Testis (tissue), 3 donors: ENCODE measurements around the gene CYP4F22. TPM values are rescaled to one million over a fixed set of nuclear protein-coding genes. Genes with fewer than 3 reads are reported as not detected.

Source experiments
- DNase-seq: peaks from one replicate; pipeline ENCODE4 v3.0.0-alpha.2; 2019
- H3K27ac ChIP-seq, 2 donors: fragments of 200-600 bp; sonication (generic); one replicate each; pipeline ENCODE4 v1.5.1; 2019
- H3K27me3 ChIP-seq: fragments of 200-600 bp; sonication (generic); one replicate; pipeline ENCODE4 v1.5.1; 2019
- H3K36me3 ChIP-seq: fragments of 200-600 bp; sonication (generic); one replicate; pipeline ENCODE4 v1.5.1; 2017; ENCODE audit warnings: low read depth; ENCODE audit errors: missing control alignments
- H3K4me1 ChIP-seq: fragments of 200-600 bp; sonication (generic); one replicate; pipeline ENCODE4 v1.5.1; 2019
- H3K4me3 ChIP-seq, 2 donors: fragments of 200-600 bp; sonication (generic); one replicate each; pipeline ENCODE4 v1.5.1; 2017 to 2019
- H3K9me3 ChIP-seq: fragments of 200-600 bp; sonication (generic); one replicate; pipeline ENCODE4 v1.5.1; 2017
- CTCF ChIP-seq, 3 experiments: fragments of 450-650 bp in 2 of 3; fragments of 200-600 bp in 1 of 3; sonication (generic) in 1 of 3; IDR thresholded peaks; one replicate each; pipeline ENCODE4 v1.5.1; 2016 to 2019; ENCODE audit warnings: antibody characterized with exemption in 3 of 3, mild to moderate bottlenecking in 2 of 3, moderate library complexity in 1 of 3
- POLR2A ChIP-seq: fragments of 450-650 bp; IDR thresholded peaks from one replicate; pipeline ENCODE4 v1.6.1; 2017; ENCODE audit warnings: antibody characterized with exemption, mild to moderate bottlenecking, moderate library complexity
- WGBS, 2 donors: methylation state at CpG; one replicate each; pipeline ENCODE4 v1.1.5; 2018; 5-methylcytosine and 5-hydroxymethylcytosine counted together
- intact Hi-C: fragments of 100-400 bp; cut with DNase I; formaldehyde crosslinking; loops from one replicate; pipeline ENCODE4 v1.15.1; 2023; ENCODE audit warnings: low total_unique reads
- polyA plus RNA-seq: library from polyadenylated mRNA; stranded (reverse); fragments of 350-450 nt; fragmentation: Illumina TruSeq; extraction: RNeasy Lipid Tissue Mini Kit (QIAGEN cat#74804); gene quantifications from one replicate; pipeline ENCODE4 v1.2.3, GENCODE V29; 2014; ENCODE audit warnings: low read depth, low replicate concordance; ENCODE audit not compliant: insufficient read depth
- total RNA-seq, 2 donors: library from RNA; depleted of rRNA; stranded (reverse); fragments of >200 nt; gene quantifications; one replicate each; pipeline ENCODE4 v1.2.3, GENCODE V29; 2016

CYP4F22 gene
- total and polyA plus RNA-seq, 3 donors from 2014 or later, result 2.1 to 5.8 (median 2.5) TPM

DNA sequence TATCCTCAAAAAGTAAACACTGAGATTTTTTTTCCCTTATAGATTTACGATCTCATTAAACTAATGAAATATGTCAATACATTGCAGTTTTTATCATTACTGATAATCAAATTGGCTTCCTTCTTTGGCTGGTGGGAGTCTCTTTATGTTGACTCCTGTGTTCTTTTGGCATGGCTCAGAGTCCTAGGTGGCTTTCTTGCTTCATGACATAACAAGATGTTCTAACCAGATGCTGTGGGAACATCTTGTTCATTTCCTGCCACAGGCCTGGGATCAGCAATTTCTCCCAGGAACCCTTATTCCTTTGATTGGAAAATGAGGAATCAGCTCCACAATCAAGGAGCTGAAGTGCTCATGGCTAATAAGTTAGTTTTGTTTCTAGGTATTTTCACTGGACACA is 13.2 kb upstream of the CYP4F22 start:
- intact Hi-C loops, result no loop called here
- Histone ChIP-seq H3K36me3 (no peaks in the 10 kb centered on the region), H3K27me3 (no peaks in the 10 kb centered on the region), H3K9me3 (no peaks in the 10 kb centered on the region), H3K4me3 (no peak overlapping the region), H3K27ac (no peak overlapping the region), H3K4me1 (no peaks in the 10 kb centered on the region)
- no peak for DNase-seq
- no peak for TF ChIP-seq POLR2A
- TF ChIP-seq CTCF (IDR thresholded peaks at IDR 0.05), result no peak
- WGBS, 2 donors, result 58 to 62% methylated on average over 1 of the region's 1 CpG

- Histone ChIP-seq H3K9me3 (no peaks in the 10 kb centered on the region), H3K36me3 (no peaks in the 10 kb centered on the region), H3K27me3 (no peaks in the 10 kb centered on the region), H3K4me1 (no peaks in the 10 kb centered on the region), H3K4me3 (no peak overlapping the region), H3K27ac (no peak overlapping the region)
- TF ChIP-seq POLR2A (no peak), CTCF (IDR thresholded peaks at IDR 0.05) (no peak)
- no peak for DNase-seq
- intact Hi-C loops, result no loop called here
- 67 to 68% methylated on average over 10 of the region's 10 CpGs for WGBS, 2 donors
Observed at GRCh38 chr19:15498156-15498858, 10.0 kb upstream of the CYP4F22 start.

DNA sequence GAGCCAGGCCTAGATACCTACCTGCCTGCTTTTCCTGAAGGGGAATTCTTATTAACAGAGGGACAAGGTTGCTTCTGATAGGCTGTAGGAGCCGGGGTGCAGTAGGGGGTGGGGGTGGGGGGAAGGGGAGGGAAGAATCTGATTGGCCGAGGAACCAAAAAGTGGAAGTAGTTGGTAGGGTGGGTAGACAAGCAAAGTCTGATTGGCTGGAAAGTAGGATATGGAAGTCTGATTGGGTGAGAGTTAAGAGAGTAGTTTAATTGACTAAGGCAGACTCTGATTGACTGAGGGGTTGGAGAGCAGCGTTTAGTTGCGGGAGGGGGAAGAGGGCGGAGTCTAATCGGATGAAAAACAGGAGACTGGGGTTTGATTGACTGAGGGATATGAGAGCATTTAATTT is 9.4 kb upstream of the CYP4F22 start:
- Histone ChIP-seq H3K4me1 (no peaks in the 10 kb centered on the region), H3K36me3 (no peaks in the 10 kb centered on the region), H3K27me3 (no peaks in the 10 kb centered on the region), H3K9me3 (no peaks in the 10 kb centered on the region), H3K4me3 (no peak overlapping the region), H3K27ac (no peak overlapping the region)
- DNase-seq, result no peak
- TF ChIP-seq POLR2A (no peak), CTCF (IDR thresholded peaks at IDR 0.05) (no peak)
- 38 to 47% methylated on average over 6 of the region's 6 CpGs for WGBS, 2 donors
- intact Hi-C loops, result no loop called here

DNA sequence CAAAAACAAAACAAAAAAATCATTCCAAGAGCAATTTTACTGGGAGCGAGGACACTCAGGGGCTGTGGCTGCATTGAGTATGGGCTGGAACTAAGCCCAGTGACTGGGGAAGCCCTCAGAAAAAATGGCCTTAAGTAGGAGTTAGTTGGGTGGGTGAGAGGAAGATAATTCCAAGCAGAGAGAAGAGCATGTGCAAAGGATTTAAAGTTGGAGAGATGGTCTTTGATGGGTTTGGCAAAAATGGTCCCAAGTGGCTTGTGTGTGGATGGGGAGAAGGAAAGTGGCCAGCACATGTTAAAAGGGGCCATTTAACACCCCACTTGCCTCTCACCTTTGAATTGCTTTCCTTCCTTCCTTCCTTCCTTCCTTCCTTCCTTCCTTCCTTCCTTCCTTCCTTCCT is 6.7 kb upstream of the CYP4F22 start:
- H3K27ac ChIP-seq, result no peak overlapping the region
- TF ChIP-seq POLR2A, result no peak
- TF ChIP-seq CTCF (IDR thresholded peaks at IDR 0.05), result no peak
- intact Hi-C loops, result no loop called here
- H3K27me3 ChIP-seq, result no peaks in the 10 kb centered on the region
- WGBS, 2 donors, result 43 to 56% methylated on average over 1 of the region's 1 CpG
- H3K9me3 ChIP-seq, result no peaks in the 10 kb centered on the region
- no peaks in the 10 kb centered on the region for H3K4me1 ChIP-seq
- no peak for DNase-seq
- no peak overlapping the region for H3K4me3 ChIP-seq
- H3K36me3 ChIP-seq, result no peaks in the 10 kb centered on the region

DNA sequence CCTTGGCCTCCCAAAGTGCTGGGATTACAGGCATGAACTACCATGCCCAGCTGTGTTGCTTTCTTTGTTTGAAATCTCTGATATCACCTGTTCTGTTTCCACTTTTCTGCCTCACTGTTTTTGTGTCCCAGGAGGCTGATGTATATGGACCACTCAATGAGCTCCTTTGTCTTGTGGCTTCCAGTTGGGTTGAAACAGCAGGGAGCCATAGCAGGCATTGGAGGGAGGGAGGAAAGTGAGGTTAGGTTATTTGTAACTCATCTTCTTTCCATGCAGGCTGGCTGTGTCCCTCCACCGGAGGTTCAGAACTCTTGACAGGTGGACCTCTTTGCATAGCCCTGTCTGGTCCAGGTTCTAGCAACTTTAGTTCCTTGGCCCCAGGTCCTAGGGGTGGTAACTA is 6.1 kb upstream of the CYP4F22 start:
- Histone ChIP-seq H3K27me3 (no peaks in the 10 kb centered on the region), H3K36me3 (no peaks in the 10 kb centered on the region), H3K4me3 (no peak overlapping the region), H3K9me3 (no peaks in the 10 kb centered on the region), H3K4me1 (no peaks in the 10 kb centered on the region), H3K27ac (no peak overlapping the region)
- TF ChIP-seq CTCF (IDR thresholded peaks at IDR 0.05) (no peak), POLR2A (no peak)
- 44 to 77% methylated on average over 1 of the region's 1 CpG for WGBS, 2 donors
- intact Hi-C loops, result no loop called here
- no peak for DNase-seq
